ENCODE results near the gene PCNX2. TPM values are rescaled to one million over a fixed set of nuclear protein-coding genes. Genes with fewer than 3 reads are reported as not detected.

The PCNX2 gene
- total RNA-seq, 1 donor from 2014 or later, result 12.8 TPM

GRCh38 chr1:232968965-232969364, 326.6 kb downstream of the PCNX2 start:
- Mint-ChIP-seq H3K36me3 (ENCODE audit: low read depth) (peaks cover 66% of the 10 kb centered on the region), H3K4me1 (ENCODE audit: low read depth) (peaks cover 13% of the 10 kb centered on the region), H3K4me3 (ENCODE audit: low read depth) (no peak overlapping the region), H3K27me3 (ENCODE audit: low read depth) (no peaks in the 10 kb centered on the region), H3K9me3 (peaks cover 20% of the 10 kb centered on the region), H3K27ac (no peak overlapping the region)
- DNase-seq (ENCODE audit: low spot score), result no peak
- intact Hi-C loops (cut with micrococcal nuclease), result no loop called here

- H3K9me3 Mint-ChIP-seq, result peaks cover 15% of the 10 kb centered on the region
- H3K4me3 Mint-ChIP-seq (ENCODE audit: low read depth), result no peak overlapping the region
- no peak overlapping the region for H3K27ac Mint-ChIP-seq
- peaks cover 16% of the 10 kb centered on the region for H3K4me1 Mint-ChIP-seq (ENCODE audit: low read depth)
- no peaks in the 10 kb centered on the region for H3K27me3 Mint-ChIP-seq (ENCODE audit: low read depth)
- H3K36me3 Mint-ChIP-seq (ENCODE audit: low read depth), result peaks cover 64% of the 10 kb centered on the region
- intact Hi-C loops (cut with micrococcal nuclease), result no loop called here
- DNase-seq (ENCODE audit: low spot score), result no peak
Observed at GRCh38 chr1:232968391-232968790, 327.1 kb downstream of the PCNX2 start.

- no peaks in the 10 kb centered on the region for H3K9me3 Mint-ChIP-seq
- intact Hi-C loops (cut with micrococcal nuclease), result no loop called here
- no peak overlapping the region for H3K4me3 Mint-ChIP-seq (ENCODE audit: low read depth)
Observed at GRCh38 chr1:232966663-232967062, 328.9 kb downstream of the PCNX2 start.

GRCh38 chr1:232965912-232966217, 329.7 kb downstream of the PCNX2 start:
- intact Hi-C loops (cut with micrococcal nuclease), result no loop called here
- Mint-ChIP-seq H3K9me3 (no peaks in the 10 kb centered on the region), H3K36me3 (ENCODE audit: low read depth) (peaks cover 59% of the 10 kb centered on the region), H3K27me3 (ENCODE audit: low read depth) (no peaks in the 10 kb centered on the region), H3K4me1 (ENCODE audit: low read depth) (peaks cover 24% of the 10 kb centered on the region), H3K4me3 (ENCODE audit: low read depth) (no peak overlapping the region), H3K27ac (no peak overlapping the region)
- no peak for DNase-seq (ENCODE audit: low spot score)

More at GRCh38 chr1:232966663-232967062, 328.9 kb downstream of the PCNX2 start:
- peaks cover 24% of the 10 kb centered on the region for H3K4me1 Mint-ChIP-seq (ENCODE audit: low read depth)
- no peaks in the 10 kb centered on the region for H3K27me3 Mint-ChIP-seq (ENCODE audit: low read depth)
- H3K27ac Mint-ChIP-seq, result no peak overlapping the region
- H3K36me3 Mint-ChIP-seq (ENCODE audit: low read depth), result peaks cover 60% of the 10 kb centered on the region
- no peak for DNase-seq (ENCODE audit: low spot score)

GRCh38 chr1:232965124-232965911, 330.2 kb downstream of the PCNX2 start:
- Mint-ChIP-seq H3K27ac (no peak overlapping the region), H3K4me3 (ENCODE audit: low read depth) (no peak overlapping the region), H3K27me3 (ENCODE audit: low read depth) (no peaks in the 10 kb centered on the region), H3K9me3 (no peaks in the 10 kb centered on the region), H3K36me3 (ENCODE audit: low read depth) (peaks cover 57% of the 10 kb centered on the region), H3K4me1 (ENCODE audit: low read depth) (peaks cover 24% of the 10 kb centered on the region)
- intact Hi-C loops (cut with micrococcal nuclease), result no loop called here
- no peak for DNase-seq (ENCODE audit: low spot score)

GRCh38 chr1:232964601-232965000, 330.9 kb downstream of the PCNX2 start:
- no peak overlapping the region for H3K27ac Mint-ChIP-seq
- H3K9me3 Mint-ChIP-seq, result no peaks in the 10 kb centered on the region
- H3K4me3 Mint-ChIP-seq (ENCODE audit: low read depth), result no peak overlapping the region
- peaks cover 53% of the 10 kb centered on the region for H3K36me3 Mint-ChIP-seq (ENCODE audit: low read depth)
- intact Hi-C loops (cut with micrococcal nuclease), result no loop called here
- DNase-seq (ENCODE audit: low spot score), result no peak
- peaks cover 24% of the 10 kb centered on the region for H3K4me1 Mint-ChIP-seq (ENCODE audit: low read depth)
- H3K27me3 Mint-ChIP-seq (ENCODE audit: low read depth), result no peaks in the 10 kb centered on the region

- intact Hi-C loops (cut with micrococcal nuclease), result no loop called here
Observed at GRCh38 chr1:232962761-232963745, 332.5 kb downstream of the PCNX2 start.

GRCh38 chr1:232958067-232958466, 337.5 kb downstream of the PCNX2 start:
- H3K27ac Mint-ChIP-seq, result no peak overlapping the region
- peaks cover 13% of the 10 kb centered on the region for H3K9me3 Mint-ChIP-seq
- DNase-seq (ENCODE audit: low spot score), result no peak
- peaks cover 61% of the 10 kb centered on the region for H3K36me3 Mint-ChIP-seq (ENCODE audit: low read depth)
- intact Hi-C loops (cut with micrococcal nuclease), result no loop called here
- H3K4me3 Mint-ChIP-seq (ENCODE audit: low read depth), result no peak overlapping the region
- H3K4me1 Mint-ChIP-seq (ENCODE audit: low read depth), result peaks cover 10% of the 10 kb centered on the region
- no peaks in the 10 kb centered on the region for H3K27me3 Mint-ChIP-seq (ENCODE audit: low read depth)

More at GRCh38 chr1:232962761-232963745, 332.5 kb downstream of the PCNX2 start:
- Mint-ChIP-seq H3K36me3 (ENCODE audit: low read depth) (peaks cover 57% of the 10 kb centered on the region), H3K27me3 (ENCODE audit: low read depth) (no peaks in the 10 kb centered on the region), H3K9me3 (peaks cover 7% of the 10 kb centered on the region), H3K27ac (no peak overlapping the region), H3K4me3 (ENCODE audit: low read depth) (no peak overlapping the region), H3K4me1 (ENCODE audit: low read depth) (peaks cover 17% of the 10 kb centered on the region)
- no peak for DNase-seq (ENCODE audit: low spot score)

- no peak overlapping the region for H3K4me3 Mint-ChIP-seq (ENCODE audit: low read depth)
- peaks cover 13% of the 10 kb centered on the region for H3K9me3 Mint-ChIP-seq
- no peaks in the 10 kb centered on the region for H3K27me3 Mint-ChIP-seq (ENCODE audit: low read depth)
- DNase-seq (ENCODE audit: low spot score), result no peak
- no peak overlapping the region for H3K27ac Mint-ChIP-seq
- H3K4me1 Mint-ChIP-seq (ENCODE audit: low read depth), result peaks cover 24% of the 10 kb centered on the region
- intact Hi-C loops (cut with micrococcal nuclease), result no loop called here
- peaks cover 52% of the 10 kb centered on the region for H3K36me3 Mint-ChIP-seq (ENCODE audit: low read depth)
Observed at GRCh38 chr1:232956081-232956480, 339.4 kb downstream of the PCNX2 start.

- Mint-ChIP-seq H3K27ac (no peak overlapping the region), H3K4me1 (ENCODE audit: low read depth) (peaks cover 30% of the 10 kb centered on the region), H3K9me3 (peaks cover 13% of the 10 kb centered on the region), H3K27me3 (ENCODE audit: low read depth) (no peaks in the 10 kb centered on the region), H3K36me3 (ENCODE audit: low read depth) (peaks cover 47% of the 10 kb centered on the region), H3K4me3 (ENCODE audit: low read depth) (no peak overlapping the region)
- DNase-seq (ENCODE audit: low spot score), result no peak
- intact Hi-C loops (cut with micrococcal nuclease), result loop anchor here (5.0 kb wide), 1 partner anchor 42 kb away; no protein-coding TSS in a partner anchor
Observed at GRCh38 chr1:232954594-232955365, 340.7 kb downstream of the PCNX2 start.

- peaks cover 30% of the 10 kb centered on the region for H3K36me3 Mint-ChIP-seq (ENCODE audit: low read depth)
- H3K4me3 Mint-ChIP-seq (ENCODE audit: low read depth), result peak overlapping the region; percentile 55
- H3K27ac Mint-ChIP-seq, result peak overlapping the region; percentile 34
Observed at GRCh38 chr1:232952514-232953499, 342.7 kb downstream of the PCNX2 start.

More at GRCh38 chr1:232952514-232953499, 342.7 kb downstream of the PCNX2 start:
- H3K27me3 Mint-ChIP-seq (ENCODE audit: low read depth), result no peaks in the 10 kb centered on the region
- intact Hi-C loops (cut with micrococcal nuclease), result loop anchor here (5.0 kb wide), 1 partner anchor 41 kb away; no protein-coding TSS in a partner anchor
- H3K4me1 Mint-ChIP-seq (ENCODE audit: low read depth), result peaks cover 37% of the 10 kb centered on the region
- H3K9me3 Mint-ChIP-seq, result peaks cover 4% of the 10 kb centered on the region
- no peak for DNase-seq (ENCODE audit: low spot score)

Data from activated T-helper 2 cell treated with anti-CD3 and anti-CD28 coated beads, Interferon-gamma antibody, Interleukin-2, Interleukin-4, amounts not matched to agents 10 μg/mL and 5 μg/mL and 100 μg/mL, durations not matched to agents 14 hours and 24 hours and 36 hours (primary cell).